GM10266 (cell line): Measurements from ENCODE around the gene EPHB4.

Source experiments
- DNase-seq: peaks from one replicate; pipeline ENCODE4 v3.0.0; 2012; ENCODE audit errors: extremely low spot score
- CTCF ChIP-seq: IDR thresholded peaks from 2 replicates; pipeline ENCODE4 v1.5.1; 2012; ENCODE audit warnings: mild to moderate bottlenecking, low read depth; ENCODE audit not compliant: control insufficient read depth, insufficient read depth; ENCODE audit errors: missing control alignments

EPHB4 gene

GRCh38 chr7:100781255-100781654, 46.1 kb downstream of the EPHB4 start:
- DNase-seq, result no peak

GRCh38 chr7:100779359-100779758, 48.0 kb downstream of the EPHB4 start:
- no peak for TF ChIP-seq CTCF
- no peak for DNase-seq

More at GRCh38 chr7:100781255-100781654, 46.1 kb downstream of the EPHB4 start:
- no peak for TF ChIP-seq CTCF

GRCh38 chr7:100778061-100778621, 49.2 kb downstream of the EPHB4 start:
- no peak for DNase-seq
- TF ChIP-seq CTCF, result no peak

GRCh38 chr7:100773491-100773890, 53.8 kb downstream of the EPHB4 start:
- no peak for DNase-seq
- no peak for TF ChIP-seq CTCF

GRCh38 chr7:100768784-100769183, 58.5 kb downstream of the EPHB4 start:
- no peak for DNase-seq
- TF ChIP-seq CTCF, result no peak

- DNase-seq, result no peak
- no peak for TF ChIP-seq CTCF
These were observed 62.1 kb downstream of the EPHB4 start for GRCh38 chr7:100765250-100765649.

- DNase-seq, result no peak
- no peak for TF ChIP-seq CTCF
These were observed 62.5 kb downstream of the EPHB4 start for GRCh38 chr7:100764841-100765240.
